K562 (cell line): Measurements from ENCODE around the gene AREL1. TPM values are rescaled to one million over a fixed set of nuclear protein-coding genes. Genes with fewer than 3 reads are reported as not detected.

Experiments
- ATAC-seq: fragments of 200-7000 bp; cut with Tn5 transposase; 3 replicates; pipeline ENCODE4 v1.9.1; 2020; ENCODE audit warnings: moderate library complexity
- BruUV-seq: library from RNA; stranded (reverse); fragments of 400-500 nt; replicated peaks from 2 replicates; lab custom pipeline; 2021; lab: Mats Ljungman, UMichigan
- CTCF ChIA-PET: fragments of 300-600 bp; formaldehyde crosslinking; extraction: SDS; loops from one replicate; lab custom pipeline; 2021; ENCODE audit warnings: low intra/inter-chr PET ratio; lab: Yijun Ruan, JAX
- POLR2A ChIA-PET: fragments of 300-600, 350-650 bp; sonication (Branson Sonifier 250); formaldehyde crosslinking; extraction: SDS; loops from one replicate; lab custom pipeline; 2021; ENCODE audit warnings: antibody characterized with exemption, inconsistent platforms; lab: Yijun Ruan, JAX
- DNase-seq, 4 experiments: peaks; one replicate each; pipeline versions ENCODE4 v3.0.0 to v3.0.0-alpha.2; 2011 to 2018; ENCODE audit warnings: low spot score in 3 of 4, mixed read lengths in 3 of 4; ENCODE audit errors: extremely low read depth in 1 of 4
- FAIRE-seq: peaks from 2 replicates; lab custom pipeline; 2011; peaks lifted over from hg19 to GRCh38; lab: Jason Lieb, UNC
- H2AFZ ChIP-seq: 2 replicates; pipeline ENCODE4 v1.6.0; 2011; ENCODE audit warnings: low read depth, low read length, control low read depth, inconsistent platforms
- H3K27ac ChIP-seq: fragments of 200-600 bp; 3 replicates; pipeline ENCODE4 v1.8.0; 2011; ENCODE audit warnings: low read depth, mild to moderate bottlenecking, control low read depth, inconsistent platforms, low read length, moderate library complexity, mixed read lengths; ENCODE audit errors: extremely low read depth
- H3K27me3 ChIP-seq, 2 experiments: fragments of 300-600 bp in 1 of 2; 2 replicates in 1 of 2; 3 replicates in 1 of 2; pipeline versions ENCODE4 v1.6.0 to v1.8.0; 2011; ENCODE audit warnings: inconsistent platforms in 2 of 2, low read length in 2 of 2, mild to moderate bottlenecking in 1 of 2, mixed read lengths in 1 of 2, moderate library complexity in 1 of 2; ENCODE audit not compliant: control insufficient read depth in 2 of 2, insufficient read depth in 2 of 2
- H3K36me3 ChIP-seq: fragments of 300-600 bp; 3 replicates; pipeline ENCODE4 v1.8.0; 2011; ENCODE audit warnings: mild to moderate bottlenecking, low read length, inconsistent platforms; ENCODE audit not compliant: control insufficient read depth, insufficient read depth
- H3K4me1 ChIP-seq, 2 experiments: fragments of 200-600 bp in 1 of 2; replicated peaks in 1 of 2; 2 replicates in 1 of 2; 3 replicates in 1 of 2; pipeline versions ENCODE4 v1.5.1 to v1.8.0; 2011; ENCODE audit warnings: inconsistent platforms in 2 of 2, low read length in 2 of 2, mild to moderate bottlenecking in 1 of 2, mixed read lengths in 1 of 2, moderate library complexity in 1 of 2; ENCODE audit not compliant: control insufficient read depth in 2 of 2, insufficient read depth in 2 of 2
- H3K4me2 ChIP-seq: 2 replicates; pipeline ENCODE4 v1.6.1; 2011; ENCODE audit warnings: low read length, control low read depth, inconsistent platforms, mixed read lengths; ENCODE audit not compliant: insufficient read depth
- H3K4me3 ChIP-seq: fragments of 200-600 bp; sonication (generic), shearing (Covaris generic); 2 replicates; pipeline ENCODE4 v1.5.1; 2016; ENCODE audit warnings: control low read depth, inconsistent platforms
- H3K79me2 ChIP-seq: fragments of 200-600 bp; 3 replicates; pipeline ENCODE4 v1.8.0; 2011; ENCODE audit warnings: low read length, inconsistent platforms; ENCODE audit not compliant: control insufficient read depth, insufficient read depth
- H3K9ac ChIP-seq, 2 experiments: 2 replicates each; pipeline versions ENCODE4 v1.6.0 to v1.6.1; 2011; ENCODE audit warnings: low read depth in 2 of 2, low read length in 2 of 2, control low read depth in 1 of 2, inconsistent platforms in 1 of 2, mild to moderate bottlenecking in 1 of 2, mixed read lengths in 1 of 2; ENCODE audit not compliant: insufficient read depth in 1 of 2
- H3K9me1 ChIP-seq: one replicate; pipeline ENCODE4 v1.6.0; 2011; ENCODE audit warnings: inconsistent platforms, mild to moderate bottlenecking, low read length, moderate library complexity; ENCODE audit not compliant: control insufficient read depth, insufficient read depth
- H3K9me3 ChIP-seq: replicated peaks from 2 replicates; pipeline ENCODE4 v1.5.1; 2011; ENCODE audit warnings: low read depth, low read length, inconsistent platforms; ENCODE audit not compliant: control insufficient read depth, insufficient read depth
- H4K20me1 ChIP-seq: replicated peaks from 2 replicates; pipeline ENCODE4 v1.6.1; 2011; ENCODE audit warnings: low read length, inconsistent platforms, mixed read lengths; ENCODE audit not compliant: control insufficient read depth, insufficient read depth
- HDAC2 ChIP-seq: fragments of 450-650 bp; IDR thresholded peaks from 2 replicates; pipeline ENCODE4 v1.6.1; 2016; ENCODE audit warnings: mild to moderate bottlenecking
- ZNF197 ChIP-seq: fragments of 200-800 bp; sonication (Bioruptor generic); IDR thresholded peaks from 2 replicates; pipeline ENCODE4 v1.6.1; 2016; ENCODE audit warnings: low read depth, missing genetic modification characterization, missing compliant biosample characterization
- ZNF263 ChIP-seq: sonication (generic); formaldehyde crosslinking; IDR thresholded peaks from 2 replicates; pipeline ENCODE4 v1.8.0; 2022; ENCODE audit warnings: mild to moderate bottlenecking, missing genetic modification reagents, borderline replicate concordance
- ZNF707 ChIP-seq: fragments of 250-450 bp; sonication (Bioruptor Pico); conservative IDR thresholded peaks from 2 replicates; pipeline ENCODE4 v1.8.0; 2022; ENCODE audit warnings: inconsistent platforms, mild to moderate bottlenecking, moderate library complexity
- ZZZ3 ChIP-seq: fragments of 450-650 bp; IDR thresholded peaks from 2 replicates; pipeline ENCODE4 v1.6.1; 2016; ENCODE audit warnings: antibody characterized with exemption, mild to moderate bottlenecking, moderate library complexity
- WGBS: fragments of 100-300 bp; shearing (Covaris generic); methylation state at CpG from one replicate; pipeline ENCODE4 v1.1.6; 2016; ENCODE audit warnings: low coverage, mixed read lengths; ENCODE audit not compliant: insufficient coverage; ENCODE audit errors: missing lambda C conversion rate; 5-methylcytosine and 5-hydroxymethylcytosine counted together
- in situ Hi-C: fragments of 300-500 bp; cut with MboI; formaldehyde crosslinking; loops from 4 replicates; pipeline ENCODE4 v1.15.0; 2018; ENCODE audit warnings: inconsistent platforms, mixed read lengths
- intact Hi-C: fragments of 100-400 bp; cut with micrococcal nuclease; formaldehyde crosslinking; loops from 2 replicates; pipeline ENCODE4 v1.14.2; 2022
- polyA plus RNA-seq, 8 experiments: library from polyadenylated mRNA; depleted of rRNA in 4 of 8; stranded (reverse) in 5 of 8; unstranded in 3 of 8; fragments of >200 nt; fragmentation: Nextera tagmentation in 2 of 8; fragmentation: Illumina TruSeq in 1 of 8; extraction: Ambion mirVana in 2 of 8; extraction: Trizol in 1 of 8; gene quantifications; 2 replicates each; pipeline versions ENCODE4 v1.2.1 to v1.2.3, GENCODE V29; 2011 to 2014; ENCODE audit warnings: inconsistent platforms in 1 of 8, missing spikeins in 1 of 8
- total RNA-seq, 7 experiments: library from RNA; depleted of rRNA in 6 of 7; stranded (reverse); fragments of >200 nt in 6 of 7; fragmentation: Illumina TruSeq in 2 of 7; extraction: Trizol in 2 of 7; gene quantifications; 2 replicates each; pipeline versions ENCODE4 v1.2.1 to v1.2.3, GENCODE V29; 2011 to 2021; ENCODE audit warnings: low replicate concordance in 1 of 7
- TF ChIP-seq, protein P1 (sequence below): sonication (generic); formaldehyde crosslinking; IDR thresholded peaks from 2 replicates; pipeline ENCODE4 v1.5.0; 2020; ENCODE audit warnings: missing genetic modification reagents
- TF ChIP-seq, protein P2 (sequence below): fragments of 250-450 bp; sonication (Bioruptor Pico); IDR thresholded peaks from 2 replicates; pipeline ENCODE4 v1.5.0; 2021; ENCODE audit warnings: mild to moderate bottlenecking, borderline replicate concordance
- TF ChIP-seq, protein P3 (sequence below): fragments of 200-400 bp; formaldehyde crosslinking; IDR thresholded peaks from 2 replicates; pipeline ENCODE4 v1.6.1; 2017; ENCODE audit warnings: mild to moderate bottlenecking, low read depth, low read length, moderate library complexity

Gene AREL1
- total and polyA plus RNA-seq, 9 of the 15 experiments (the other 6 are each of a cell fraction or from before 2014, with no cell fraction given), result 6.0 to 24.8 (median 16.6) TPM

DNA sequence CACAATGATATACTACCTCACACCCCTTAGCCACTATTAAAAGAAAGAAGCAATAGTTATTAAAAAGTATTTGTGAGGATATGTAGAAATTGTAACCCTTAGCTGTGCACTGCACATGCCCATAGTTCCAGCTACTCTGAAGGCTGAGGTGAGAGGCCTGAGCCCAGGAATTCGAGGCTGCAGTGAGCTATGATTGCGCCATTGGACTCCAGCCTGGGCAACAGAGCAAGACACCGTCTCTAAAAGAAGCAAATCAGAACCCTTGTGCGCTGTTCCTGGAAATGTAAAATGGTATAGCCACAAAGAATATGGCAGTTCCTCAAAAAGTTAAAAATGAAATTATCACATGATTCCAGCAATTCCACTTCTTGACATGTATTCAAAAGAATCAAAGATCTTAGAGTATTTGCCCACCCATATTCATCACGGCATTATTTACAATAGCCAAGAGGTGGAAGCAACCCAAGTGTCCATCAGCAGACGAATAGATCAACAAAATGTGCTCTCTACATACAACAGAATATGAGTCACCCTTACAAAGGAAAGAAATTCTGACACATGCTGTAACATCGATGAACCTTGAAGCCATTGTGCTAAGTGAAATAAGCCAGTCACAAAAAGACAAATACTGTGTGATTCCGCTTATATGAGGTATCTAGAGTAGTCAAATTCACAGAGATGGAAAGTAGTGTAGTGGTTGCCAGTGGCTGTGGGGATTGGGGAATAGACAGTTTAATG lies 26.6 kb upstream of the AREL1 start:
- WGBS, result 82% methylated on average over 8 of the region's 8 CpGs
- in situ Hi-C loops, result no loop called here
- no peaks in the 10 kb centered on the region for H3K27me3 ChIP-seq
- no peak overlapping the region for H3K9ac ChIP-seq
- CTCF ChIA-PET, result no interaction called here
- H3K79me2 ChIP-seq, result no peaks in the 10 kb centered on the region
- no peak overlapping the region for H3K4me2 ChIP-seq
- intact Hi-C loops, result no loop called here
- no peaks in the 10 kb centered on the region for H3K9me3 ChIP-seq
- no peak for ATAC-seq
- no peak for DNase-seq
- H3K4me3 ChIP-seq, result no peak overlapping the region
- no peaks in the 10 kb centered on the region; a peak in 2 of 5 replicates for H3K4me1 ChIP-seq
- no peaks in the 10 kb centered on the region for H3K9me1 ChIP-seq
- no peak overlapping the region for H3K27ac ChIP-seq
- no TSS peak for BruUV-seq
- H2AFZ ChIP-seq, result no peak overlapping the region
- no peak for FAIRE-seq
- TF ChIP-seq HDAC2, result no peak
- TF ChIP-seq, protein P1, sequence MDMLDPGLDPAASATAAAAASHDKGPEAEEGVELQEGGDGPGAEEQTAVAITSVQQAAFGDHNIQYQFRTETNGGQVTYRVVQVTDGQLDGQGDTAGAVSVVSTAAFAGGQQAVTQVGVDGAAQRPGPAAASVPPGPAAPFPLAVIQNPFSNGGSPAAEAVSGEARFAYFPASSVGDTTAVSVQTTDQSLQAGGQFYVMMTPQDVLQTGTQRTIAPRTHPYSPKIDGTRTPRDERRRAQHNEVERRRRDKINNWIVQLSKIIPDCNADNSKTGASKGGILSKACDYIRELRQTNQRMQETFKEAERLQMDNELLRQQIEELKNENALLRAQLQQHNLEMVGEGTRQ, result no peak
- TF ChIP-seq ZNF707 (CRISPR knock-in tag), result no peak
- TF ChIP-seq, protein P2, sequence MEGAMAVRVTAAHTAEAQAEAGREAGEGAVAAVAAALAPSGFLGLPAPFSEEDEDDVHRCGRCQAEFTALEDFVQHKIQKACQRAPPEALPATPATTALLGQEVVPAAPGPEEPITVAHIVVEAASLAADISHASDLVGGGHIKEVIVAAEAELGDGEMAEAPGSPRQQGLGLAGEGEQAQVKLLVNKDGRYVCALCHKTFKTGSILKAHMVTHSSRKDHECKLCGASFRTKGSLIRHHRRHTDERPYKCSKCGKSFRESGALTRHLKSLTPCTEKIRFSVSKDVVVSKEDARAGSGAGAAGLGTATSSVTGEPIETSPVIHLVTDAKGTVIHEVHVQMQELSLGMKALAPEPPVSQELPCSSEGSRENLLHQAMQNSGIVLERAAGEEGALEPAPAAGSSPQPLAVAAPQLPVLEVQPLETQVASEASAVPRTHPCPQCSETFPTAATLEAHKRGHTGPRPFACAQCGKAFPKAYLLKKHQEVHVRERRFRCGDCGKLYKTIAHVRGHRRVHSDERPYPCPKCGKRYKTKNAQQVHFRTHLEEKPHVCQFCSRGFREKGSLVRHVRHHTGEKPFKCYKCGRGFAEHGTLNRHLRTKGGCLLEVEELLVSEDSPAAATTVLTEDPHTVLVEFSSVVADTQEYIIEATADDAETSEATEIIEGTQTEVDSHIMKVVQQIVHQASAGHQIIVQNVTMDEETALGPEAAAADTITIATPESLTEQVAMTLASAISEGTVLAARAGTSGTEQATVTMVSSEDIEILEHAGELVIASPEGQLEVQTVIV (CRISPR knock-in tag), result no peak
- TF ChIP-seq ZZZ3, result no peak
- TF ChIP-seq, protein P3, sequence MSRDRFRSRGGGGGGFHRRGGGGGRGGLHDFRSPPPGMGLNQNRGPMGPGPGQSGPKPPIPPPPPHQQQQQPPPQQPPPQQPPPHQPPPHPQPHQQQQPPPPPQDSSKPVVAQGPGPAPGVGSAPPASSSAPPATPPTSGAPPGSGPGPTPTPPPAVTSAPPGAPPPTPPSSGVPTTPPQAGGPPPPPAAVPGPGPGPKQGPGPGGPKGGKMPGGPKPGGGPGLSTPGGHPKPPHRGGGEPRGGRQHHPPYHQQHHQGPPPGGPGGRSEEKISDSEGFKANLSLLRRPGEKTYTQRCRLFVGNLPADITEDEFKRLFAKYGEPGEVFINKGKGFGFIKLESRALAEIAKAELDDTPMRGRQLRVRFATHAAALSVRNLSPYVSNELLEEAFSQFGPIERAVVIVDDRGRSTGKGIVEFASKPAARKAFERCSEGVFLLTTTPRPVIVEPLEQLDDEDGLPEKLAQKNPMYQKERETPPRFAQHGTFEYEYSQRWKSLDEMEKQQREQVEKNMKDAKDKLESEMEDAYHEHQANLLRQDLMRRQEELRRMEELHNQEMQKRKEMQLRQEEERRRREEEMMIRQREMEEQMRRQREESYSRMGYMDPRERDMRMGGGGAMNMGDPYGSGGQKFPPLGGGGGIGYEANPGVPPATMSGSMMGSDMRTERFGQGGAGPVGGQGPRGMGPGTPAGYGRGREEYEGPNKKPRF, result no peak
- TF ChIP-seq ZNF263, result no peak
- TF ChIP-seq ZNF197 (CRISPR knock-in tag), result no peak
- no peaks in the 10 kb centered on the region for H4K20me1 ChIP-seq
- POLR2A ChIA-PET, result no interaction called here
- peaks cover 23% of the 10 kb centered on the region; the same call in 2 of the 3 replicates for H3K36me3 ChIP-seq
